ENCODE measurements around the gene TNP2.
A peak's percentile ranks its signal among the peaks of the same experiment; 100 is the strongest.

Gene TNP2

GRCh38 chr16:11219178-11219577, 49.9 kb downstream of the TNP2 start:
- TF ChIP-seq, protein P1, sequence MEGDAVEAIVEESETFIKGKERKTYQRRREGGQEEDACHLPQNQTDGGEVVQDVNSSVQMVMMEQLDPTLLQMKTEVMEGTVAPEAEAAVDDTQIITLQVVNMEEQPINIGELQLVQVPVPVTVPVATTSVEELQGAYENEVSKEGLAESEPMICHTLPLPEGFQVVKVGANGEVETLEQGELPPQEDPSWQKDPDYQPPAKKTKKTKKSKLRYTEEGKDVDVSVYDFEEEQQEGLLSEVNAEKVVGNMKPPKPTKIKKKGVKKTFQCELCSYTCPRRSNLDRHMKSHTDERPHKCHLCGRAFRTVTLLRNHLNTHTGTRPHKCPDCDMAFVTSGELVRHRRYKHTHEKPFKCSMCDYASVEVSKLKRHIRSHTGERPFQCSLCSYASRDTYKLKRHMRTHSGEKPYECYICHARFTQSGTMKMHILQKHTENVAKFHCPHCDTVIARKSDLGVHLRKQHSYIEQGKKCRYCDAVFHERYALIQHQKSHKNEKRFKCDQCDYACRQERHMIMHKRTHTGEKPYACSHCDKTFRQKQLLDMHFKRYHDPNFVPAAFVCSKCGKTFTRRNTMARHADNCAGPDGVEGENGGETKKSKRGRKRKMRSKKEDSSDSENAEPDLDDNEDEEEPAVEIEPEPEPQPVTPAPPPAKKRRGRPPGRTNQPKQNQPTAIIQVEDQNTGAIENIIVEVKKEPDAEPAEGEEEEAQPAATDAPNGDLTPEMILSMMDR (conservative IDR thresholded peaks at IDR 0.05; ENCODE audit: low read depth): no peak
- ChIA-PET CTCF (interaction anchor here (0.6 to 1.6 kb wide), 2 partner anchors 12 to 570 kb away, joined by 4 to 12 read pairs; no protein-coding TSS in a partner anchor), POLR2A (ENCODE audit: low non-redundant PET) (no interaction called here)
- no peak overlapping the region for H3K27ac ChIP-seq
- DNase-seq (ENCODE audit: low spot score): no peak

- POLR2A ChIA-PET (ENCODE audit: low non-redundant PET): no interaction called here
Observed at GRCh38 chr16:11218604-11218962, 50.5 kb downstream of the TNP2 start.

More at GRCh38 chr16:11218604-11218962, 50.5 kb downstream of the TNP2 start:
- CTCF ChIA-PET: interaction anchor here (0.6 to 1.6 kb wide), 6 partner anchors 12 to 569 kb away, joined by 3 to 12 read pairs (median 4); no protein-coding TSS in a partner anchor
- TF ChIP-seq, protein P1 (conservative IDR thresholded peaks at IDR 0.05; ENCODE audit: low read depth): peak; percentile 29; the same call in 1 of the 2 replicates
- no peak overlapping the region for H3K27ac ChIP-seq
- no peak for DNase-seq (ENCODE audit: low spot score)
